ENCODE measurements around the gene FRK. TPM values are rescaled to one million over a fixed set of nuclear protein-coding genes. Genes with fewer than 3 reads are reported as not detected.
"Not testable (repeated sequence)": the region's sequence is repeated elsewhere in the genome, so short reads cannot be mapped to it uniquely, and the experiment has no call there.

FRK gene
- polyA plus RNA-seq, 1 experiment: 0.02 TPM

DNA sequence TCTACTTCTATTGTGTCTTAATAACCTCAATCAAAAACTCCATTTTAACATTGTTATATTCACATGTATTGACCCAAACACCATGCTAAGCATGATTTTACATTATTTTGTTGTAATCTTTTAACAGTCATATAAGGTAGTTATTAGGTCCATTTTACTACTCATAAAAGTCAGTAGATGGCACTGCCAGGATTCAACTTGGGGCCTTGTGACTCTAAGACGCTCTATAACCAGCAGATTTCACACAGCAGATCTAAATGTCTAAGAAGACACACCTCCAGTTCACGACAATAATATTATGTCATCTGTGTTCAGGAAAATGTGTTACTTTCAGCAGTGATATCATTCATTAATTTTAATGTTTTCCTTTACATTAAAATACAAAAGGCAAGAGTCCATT, 88.0 kb downstream of the FRK start:
- Histone ChIP-seq H3K27me3 (ENCODE audit: control insufficient read depth, insufficient read depth, low read length) (no peaks in the 10 kb centered on the region), H3K4me3 (ENCODE audit: low read depth, low read length) (no peak overlapping the region), H3K36me3 (ENCODE audit: control insufficient read depth, insufficient read depth, low read length) (no peaks in the 10 kb centered on the region)
- no peak for TF ChIP-seq CTCF (IDR thresholded peaks at IDR 0.05; ENCODE audit: insufficient read depth, low read depth, low read length)
- ChIA-PET POLR2A (no interaction called here), CTCF (no interaction called here)
- no peak for DNase-seq (ENCODE audit: low read depth)

GRCh38 chr6:115971785-115972184, 88.9 kb downstream of the FRK start:
- Histone ChIP-seq H3K36me3 (ENCODE audit: control insufficient read depth, insufficient read depth, low read length) (no peaks in the 10 kb centered on the region), H3K27me3 (ENCODE audit: control insufficient read depth, insufficient read depth, low read length) (no peaks in the 10 kb centered on the region), H3K4me3 (ENCODE audit: low read depth, low read length) (no peak overlapping the region)
- ChIA-PET POLR2A (no interaction called here), CTCF (interaction anchor here (0.7 kb wide), 1 partner anchor 608 kb away, joined by 3 read pairs; no protein-coding TSS in a partner anchor)
- TF ChIP-seq CTCF (IDR thresholded peaks at IDR 0.05; ENCODE audit: insufficient read depth, low read depth, low read length): no peak
- DNase-seq (ENCODE audit: low read depth): no peak

- ChIA-PET POLR2A (no interaction called here), CTCF (no interaction called here)
- no peak for TF ChIP-seq CTCF (IDR thresholded peaks at IDR 0.05; ENCODE audit: insufficient read depth, low read depth, low read length)
- Histone ChIP-seq H3K27me3 (ENCODE audit: control insufficient read depth, insufficient read depth, low read length) (no peaks in the 10 kb centered on the region), H3K4me3 (ENCODE audit: low read depth, low read length) (no peak overlapping the region), H3K36me3 (ENCODE audit: control insufficient read depth, insufficient read depth, low read length) (no peaks in the 10 kb centered on the region)
- DNase-seq (ENCODE audit: low read depth): no peak
Measured at GRCh38 chr6:115969930-115970273, 90.8 kb downstream of the FRK start.

GRCh38 chr6:115969207-115969929, 91.3 kb downstream of the FRK start:
- no peak for TF ChIP-seq CTCF (IDR thresholded peaks at IDR 0.05; ENCODE audit: insufficient read depth, low read depth, low read length)
- DNase-seq (ENCODE audit: low read depth): no peak
- no peaks in the 10 kb centered on the region for H3K36me3 ChIP-seq (ENCODE audit: control insufficient read depth, insufficient read depth, low read length)
- ChIA-PET POLR2A (no interaction called here), CTCF (no interaction called here)
- no peak overlapping the region for H3K4me3 ChIP-seq (ENCODE audit: low read depth, low read length)
- H3K27me3 ChIP-seq (ENCODE audit: control insufficient read depth, insufficient read depth, low read length): no peaks in the 10 kb centered on the region

DNA sequence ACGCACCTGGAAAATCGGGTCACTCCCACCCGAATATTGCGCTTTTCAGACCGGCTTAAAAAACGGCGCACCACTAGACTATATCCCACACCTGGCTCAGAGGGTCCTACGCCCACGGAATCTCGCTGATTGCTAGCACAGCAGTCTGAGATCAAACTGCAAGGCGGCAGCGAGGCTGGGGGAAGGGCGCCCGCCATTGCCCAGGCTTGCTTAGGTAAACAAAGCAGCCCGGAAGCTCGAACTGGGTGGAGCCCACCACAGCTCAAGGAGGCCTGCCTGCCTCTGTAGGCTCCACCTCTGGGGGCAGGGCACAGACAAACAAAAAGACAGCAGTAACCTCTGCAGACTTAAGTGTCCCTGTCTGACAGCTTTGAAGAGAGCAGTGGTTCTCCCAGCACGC, 100.4 kb downstream of the FRK start:
- CTCF ChIA-PET, POLR2A ChIA-PET: not testable (repeated sequence)

DNA sequence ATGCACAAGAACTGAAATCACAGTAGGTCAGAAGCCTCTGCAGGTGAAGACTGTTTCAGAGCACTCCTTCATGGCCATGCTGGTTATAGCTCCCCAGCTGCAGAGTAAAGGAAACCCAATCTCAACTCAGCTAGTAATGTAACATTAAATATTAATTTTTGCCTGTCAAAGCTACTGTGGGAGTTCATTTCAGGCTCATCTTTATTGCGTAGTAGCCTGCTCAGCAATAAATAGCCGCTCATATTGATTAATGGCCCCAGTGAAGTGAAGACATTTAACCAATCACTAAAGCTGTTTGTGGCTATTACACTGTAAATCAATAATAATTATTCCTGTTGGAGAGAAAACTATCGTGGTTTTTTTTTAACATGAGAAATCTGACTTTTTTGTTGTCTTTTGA, 101.7 kb downstream of the FRK start:
- Histone ChIP-seq H3K27me3 (ENCODE audit: control insufficient read depth, insufficient read depth, low read length) (no peaks in the 10 kb centered on the region), H3K4me3 (ENCODE audit: low read depth, low read length) (no peak overlapping the region), H3K36me3 (ENCODE audit: control insufficient read depth, insufficient read depth, low read length) (no peaks in the 10 kb centered on the region)
- POLR2A ChIA-PET: no interaction called here
- DNase-seq (ENCODE audit: low read depth): no peak
- CTCF ChIA-PET: no interaction called here
- no peak for TF ChIP-seq CTCF (IDR thresholded peaks at IDR 0.05; ENCODE audit: insufficient read depth, low read depth, low read length)

More for the DNA sequence above, 100.4 kb downstream of the FRK start:
- not testable (repeated sequence) for H3K36me3 ChIP-seq (ENCODE audit: control insufficient read depth, insufficient read depth, low read length); H3K4me3 ChIP-seq (ENCODE audit: low read depth, low read length); DNase-seq (ENCODE audit: low read depth); H3K27me3 ChIP-seq (ENCODE audit: control insufficient read depth, insufficient read depth, low read length)
